NCI-H2196 treated with DMSO at 0.1 percent for 48 hours (cell line): Measurements from ENCODE around the gene SDK1.

Experiments used
- DNase-seq: peaks from one replicate; lab custom pipeline; 2025; ENCODE audit not compliant: unreplicated experiment; lab: John Stamatoyannopoulos, UW

Gene SDK1

DNA sequence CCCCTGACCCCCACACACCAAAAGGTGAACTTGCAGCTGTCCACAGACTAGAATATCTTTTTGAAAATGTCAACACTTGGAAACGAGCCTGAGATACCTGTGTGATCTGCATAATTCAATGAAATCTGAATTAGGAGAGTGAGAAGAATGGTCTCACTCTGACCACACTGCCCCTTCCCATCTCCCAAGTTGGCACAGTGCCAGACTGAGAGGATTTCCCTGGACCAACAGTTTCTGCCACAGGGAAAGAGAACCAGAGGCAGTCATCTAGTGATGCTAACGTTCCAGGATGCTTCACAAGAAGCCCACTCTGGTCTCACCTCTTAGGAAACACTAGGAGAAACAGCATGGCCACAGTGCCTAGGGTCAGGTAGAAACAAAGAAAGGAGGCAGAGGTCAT is 479.0 kb downstream of the SDK1 start:
- no peak for DNase-seq

DNA sequence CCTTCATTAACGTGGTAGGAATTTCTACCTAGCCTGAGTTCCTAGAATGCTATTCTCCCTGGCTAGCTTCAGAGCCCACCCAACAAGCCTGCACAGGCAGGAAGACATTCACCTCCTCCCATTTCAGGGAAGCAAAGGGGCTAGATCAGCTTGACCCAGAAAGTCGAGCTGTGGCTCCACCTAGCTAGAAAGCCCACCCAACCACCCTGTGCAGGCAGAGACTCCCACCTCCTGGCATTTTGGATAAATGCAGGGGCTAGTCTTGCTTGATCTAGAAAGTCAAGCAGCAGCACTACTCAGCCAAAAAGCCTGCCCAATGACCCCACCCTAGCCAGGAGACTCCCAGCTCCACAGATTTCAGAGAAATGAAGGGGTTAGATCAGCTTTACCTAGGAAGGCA is 479.5 kb downstream of the SDK1 start:
- no peak for DNase-seq

DNA sequence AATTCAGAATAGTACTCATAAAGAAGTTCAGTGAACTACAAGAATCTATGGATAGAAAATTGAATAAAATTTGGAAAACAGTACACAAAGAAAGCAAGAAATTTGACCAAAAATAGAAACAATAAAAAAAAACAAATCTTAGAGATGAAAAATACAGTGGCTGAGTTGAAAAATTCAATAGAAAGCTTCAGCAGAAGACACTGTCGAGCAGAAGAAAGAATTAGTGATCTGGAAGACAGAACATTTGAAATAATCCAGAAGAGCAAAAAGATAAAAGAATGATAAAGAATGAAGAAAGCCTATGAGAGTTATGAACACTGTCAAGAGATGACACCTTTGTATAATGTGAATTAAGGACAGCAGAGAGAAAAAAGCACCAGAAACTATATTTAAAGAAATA is 480.6 kb downstream of the SDK1 start:
- no peak for DNase-seq

DNA sequence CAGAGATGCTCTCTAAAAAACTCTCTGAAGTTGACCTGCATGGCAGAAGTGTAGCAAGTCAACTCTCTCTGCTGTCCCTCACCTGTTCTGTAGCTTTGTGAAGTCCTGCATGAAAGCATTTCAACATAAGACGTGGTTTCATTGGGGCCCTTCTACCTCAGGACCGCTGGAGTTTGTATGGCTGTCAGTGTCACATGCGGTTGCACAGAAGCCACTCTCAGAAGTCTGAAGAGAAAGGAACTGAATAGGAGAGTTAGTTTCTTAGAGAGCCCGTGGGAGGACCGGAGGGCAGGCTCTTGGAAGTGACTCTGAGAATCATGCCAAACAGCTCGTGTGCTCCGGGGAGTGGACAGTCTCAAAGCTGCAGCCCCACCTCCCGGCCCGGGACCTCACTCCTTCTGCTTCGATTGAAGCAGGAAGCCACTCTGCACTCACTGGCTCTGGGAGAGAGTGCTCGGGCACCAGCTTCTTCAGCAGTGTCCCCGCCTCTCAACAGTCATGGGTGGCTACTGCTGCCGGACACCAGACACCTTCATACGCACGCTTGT is 486.7 kb downstream of the SDK1 start:
- no peak for DNase-seq

DNA sequence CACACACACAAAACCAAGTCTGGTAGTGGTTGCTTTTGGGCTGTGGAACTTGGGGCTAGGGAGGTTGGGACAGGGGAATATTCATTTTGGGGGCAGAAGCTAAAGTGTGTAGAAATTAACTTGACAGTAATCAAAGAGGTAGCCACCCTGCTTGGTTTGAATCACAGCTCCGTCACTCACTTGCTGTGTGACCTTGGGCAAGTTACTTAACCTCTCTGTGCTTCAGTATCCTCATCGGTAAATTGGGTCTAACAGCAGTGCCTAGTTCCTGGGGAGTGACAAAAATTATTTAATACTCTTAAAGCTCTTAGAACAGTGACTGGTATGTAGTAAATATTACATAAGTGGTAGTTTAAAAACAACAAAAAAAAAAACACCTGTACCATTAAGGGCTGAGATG is 489.8 kb downstream of the SDK1 start:
- DNase-seq: no peak

DNA sequence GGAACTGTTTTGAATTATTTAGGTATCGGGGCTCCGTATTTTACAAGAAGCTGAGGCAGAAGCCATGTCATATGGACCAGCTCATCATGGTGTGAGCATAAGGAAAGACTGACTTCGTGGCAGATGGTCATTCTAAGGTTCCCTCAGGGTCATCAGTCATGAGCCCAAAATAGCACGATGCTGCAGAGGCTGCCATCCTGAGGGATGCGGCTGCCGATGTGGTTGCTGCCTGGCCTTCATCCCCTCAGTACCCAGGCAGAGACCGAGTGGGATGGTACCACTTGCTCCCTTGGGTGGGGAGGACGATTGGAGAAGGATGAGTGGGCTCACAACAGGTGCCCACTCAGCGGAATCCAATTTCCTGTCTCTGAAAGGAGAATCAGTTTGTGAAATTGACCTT is 490.3 kb downstream of the SDK1 start:
- no peak for DNase-seq

DNA sequence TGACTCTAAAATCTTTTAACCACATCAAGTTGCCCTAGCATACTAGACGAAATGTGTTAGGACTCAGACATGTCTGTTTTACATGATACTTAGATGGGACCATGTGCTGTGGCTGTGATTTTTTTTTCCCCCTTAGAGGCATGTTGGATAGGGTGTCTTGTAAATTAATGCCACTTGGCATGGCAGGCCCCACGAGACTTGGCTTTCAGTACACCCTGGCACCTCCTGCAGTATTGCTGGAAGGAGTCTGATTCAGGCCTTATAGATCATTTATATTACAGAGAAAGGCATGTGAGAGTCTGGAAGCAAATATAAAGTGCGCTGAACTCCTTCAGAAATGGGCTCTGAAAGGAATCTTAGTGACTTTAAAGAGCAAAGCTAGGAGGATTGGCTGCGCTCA is 494.1 kb downstream of the SDK1 start:
- DNase-seq: no peak

DNA sequence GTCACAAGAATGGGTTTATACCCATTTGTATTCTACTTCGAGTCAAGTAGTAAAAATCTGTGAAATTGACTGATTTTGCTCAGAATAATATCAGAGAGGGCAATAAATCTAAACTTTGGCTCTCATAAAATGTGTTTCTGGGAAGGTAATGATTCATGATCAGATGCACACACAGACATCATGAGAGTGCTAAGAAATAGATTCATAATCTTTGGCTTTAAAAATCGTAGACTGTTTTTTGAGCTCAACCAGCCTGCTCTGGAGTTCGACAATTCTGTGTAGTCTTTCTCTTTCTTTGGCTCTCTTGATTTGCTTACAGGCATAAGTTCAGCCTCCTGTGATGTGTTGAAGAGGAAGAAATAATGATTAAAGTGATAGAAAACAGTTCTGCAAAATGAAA is 494.7 kb downstream of the SDK1 start:
- no peak for DNase-seq

DNA sequence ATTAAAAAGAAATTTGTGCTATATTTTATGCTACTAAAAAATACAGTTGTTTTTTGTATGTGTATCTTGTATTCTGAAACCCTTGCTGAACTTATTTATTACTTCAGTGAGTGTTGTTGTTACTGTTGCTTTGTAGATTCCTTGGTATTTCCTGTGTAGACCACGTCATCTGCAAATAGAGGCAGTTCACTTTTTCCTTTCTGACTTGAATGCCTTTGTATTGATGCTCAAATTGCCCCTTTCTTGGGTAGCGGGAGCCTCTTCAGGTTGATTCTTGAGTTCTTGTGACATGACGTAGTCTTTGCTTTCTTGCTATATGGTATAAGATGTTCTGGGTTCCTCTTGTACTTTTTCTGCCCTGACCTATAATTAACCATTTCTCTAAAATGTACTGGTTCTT is 504.1 kb downstream of the SDK1 start:
- no peak for DNase-seq

DNA sequence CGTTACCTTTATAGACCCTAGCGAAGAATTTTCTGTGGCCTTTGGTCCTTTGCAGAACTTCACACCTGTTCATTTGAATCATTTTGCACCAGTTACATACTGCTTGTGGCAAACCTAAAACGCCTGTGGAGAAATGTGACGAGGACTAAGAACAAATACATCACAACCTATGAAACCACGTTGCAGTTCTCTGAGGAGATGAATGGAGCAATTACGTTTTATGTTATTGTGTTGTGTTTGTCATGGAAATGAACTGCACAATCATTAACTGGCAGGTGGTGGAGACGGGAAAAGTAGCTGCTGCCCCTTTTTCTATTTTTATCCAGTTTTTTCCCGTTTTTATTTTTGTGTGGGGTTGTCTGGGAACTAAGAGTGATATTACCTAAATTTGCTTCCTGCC is 505.5 kb downstream of the SDK1 start:
- DNase-seq: no peak

DNA sequence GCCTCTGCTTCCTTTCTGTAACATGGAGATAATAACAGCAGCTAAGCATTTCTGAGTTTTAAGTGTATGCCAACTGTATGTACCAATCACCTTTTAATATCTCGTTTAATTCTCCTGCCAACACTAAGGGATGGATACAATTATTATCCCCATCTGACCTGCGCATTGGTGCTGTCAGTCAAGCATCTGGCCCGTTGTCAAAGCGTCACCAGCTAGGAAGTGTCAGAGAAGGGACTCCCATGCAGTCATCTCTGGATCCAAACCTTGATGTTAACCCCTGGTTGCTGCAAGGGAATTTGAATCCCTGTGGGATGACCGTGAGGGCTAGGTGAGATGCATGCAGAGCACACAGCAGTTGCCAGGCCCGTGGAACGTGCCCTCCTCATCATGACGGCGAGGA is 506.8 kb downstream of the SDK1 start:
- DNase-seq: no peak

DNA sequence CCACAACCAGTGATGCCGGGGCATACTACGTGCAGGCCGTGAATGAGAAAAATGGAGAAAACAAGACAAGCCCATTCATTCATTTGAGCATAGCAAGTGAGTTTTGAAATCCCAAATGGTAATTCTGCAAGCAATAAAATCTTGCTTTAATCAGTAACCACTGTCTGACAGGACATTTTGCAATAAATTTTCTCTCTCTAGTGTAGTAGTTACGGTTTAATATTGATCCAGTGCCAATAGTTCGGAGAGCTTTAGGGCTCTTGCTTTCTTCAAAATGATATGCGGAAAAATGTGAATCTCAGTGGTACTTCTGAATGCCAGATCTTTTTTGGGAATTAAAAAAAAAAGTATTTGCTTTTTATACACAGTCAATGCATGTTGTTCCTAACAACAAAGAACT is 520.4 kb downstream of the SDK1 start:
- no peak for DNase-seq

DNA sequence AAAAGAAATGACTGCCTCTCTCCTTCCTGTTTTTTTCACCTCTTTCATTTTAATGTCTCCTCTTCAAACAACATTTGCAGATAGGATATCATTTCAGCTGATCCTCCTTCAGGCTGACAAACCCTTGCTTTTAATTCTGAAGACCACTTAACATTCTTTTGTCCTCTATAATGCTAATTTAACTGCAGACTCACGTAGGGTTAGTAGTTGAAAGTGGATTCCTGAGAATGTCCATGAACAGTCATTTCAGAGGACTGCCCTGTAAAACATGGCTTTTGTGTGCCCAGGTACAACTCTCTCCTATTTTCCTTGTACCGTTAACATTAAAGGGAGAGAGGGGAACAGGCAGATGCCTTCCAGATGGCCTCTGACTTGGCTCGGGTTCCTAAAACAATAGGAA is 524.4 kb downstream of the SDK1 start:
- DNase-seq: no peak

DNA sequence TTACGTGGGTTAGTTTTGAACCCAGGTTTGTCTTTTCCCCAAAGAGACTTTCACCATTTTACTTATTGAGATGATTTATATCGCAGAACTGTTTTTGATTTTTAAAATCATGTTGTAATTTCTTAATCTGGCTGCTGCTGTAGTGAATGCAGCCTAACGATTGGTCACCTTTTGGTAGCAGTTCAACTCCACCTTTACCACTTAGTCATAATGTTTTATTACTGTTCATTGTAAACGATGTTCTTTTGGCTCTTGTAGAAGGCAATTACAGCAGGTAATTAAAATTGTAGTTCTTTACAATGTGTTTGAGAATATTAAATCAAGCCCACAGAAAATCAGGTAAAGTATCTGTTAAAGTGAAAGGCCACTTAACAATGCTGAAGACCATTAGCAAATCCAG is 531.1 kb downstream of the SDK1 start:
- DNase-seq: no peak

DNA sequence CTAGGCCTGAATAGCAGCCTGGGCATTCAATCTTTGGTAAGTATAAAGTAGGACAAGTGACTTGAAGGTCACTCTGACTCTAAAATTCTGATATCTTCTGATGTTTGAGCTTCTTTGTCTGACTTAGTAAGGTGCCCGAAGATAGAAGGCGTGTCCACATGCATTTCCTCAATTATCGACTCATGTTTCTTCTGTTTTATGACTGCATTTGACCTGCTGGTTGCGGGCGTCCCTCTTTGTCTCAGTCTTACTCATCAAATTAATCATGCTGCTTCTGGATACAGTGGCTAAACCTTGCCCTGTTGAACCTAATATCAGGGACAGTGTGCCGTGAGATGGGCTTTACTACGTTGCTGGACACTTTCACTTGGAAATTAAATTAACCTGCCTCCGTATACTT is 534.1 kb downstream of the SDK1 start:
- DNase-seq: no peak

DNA sequence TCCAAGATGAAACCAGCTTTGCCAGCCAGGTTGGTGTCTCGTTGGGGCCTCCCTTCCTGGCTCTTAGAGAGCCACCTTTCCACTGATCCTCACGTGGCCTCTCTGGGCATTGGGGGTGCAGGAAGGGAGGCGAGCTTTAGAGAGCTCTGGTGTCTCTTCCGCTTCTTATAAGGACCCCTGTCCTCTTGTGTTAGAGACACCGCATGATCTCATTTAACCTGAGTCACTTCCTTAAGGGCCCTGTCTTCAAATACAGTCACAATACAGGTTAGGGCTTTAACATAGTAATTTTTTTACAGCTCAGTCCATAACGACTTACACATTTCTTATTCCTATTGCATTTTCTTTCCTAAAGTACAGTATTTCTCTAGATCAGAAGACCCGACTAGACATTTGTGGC is 535.8 kb downstream of the SDK1 start:
- DNase-seq: no peak

DNA sequence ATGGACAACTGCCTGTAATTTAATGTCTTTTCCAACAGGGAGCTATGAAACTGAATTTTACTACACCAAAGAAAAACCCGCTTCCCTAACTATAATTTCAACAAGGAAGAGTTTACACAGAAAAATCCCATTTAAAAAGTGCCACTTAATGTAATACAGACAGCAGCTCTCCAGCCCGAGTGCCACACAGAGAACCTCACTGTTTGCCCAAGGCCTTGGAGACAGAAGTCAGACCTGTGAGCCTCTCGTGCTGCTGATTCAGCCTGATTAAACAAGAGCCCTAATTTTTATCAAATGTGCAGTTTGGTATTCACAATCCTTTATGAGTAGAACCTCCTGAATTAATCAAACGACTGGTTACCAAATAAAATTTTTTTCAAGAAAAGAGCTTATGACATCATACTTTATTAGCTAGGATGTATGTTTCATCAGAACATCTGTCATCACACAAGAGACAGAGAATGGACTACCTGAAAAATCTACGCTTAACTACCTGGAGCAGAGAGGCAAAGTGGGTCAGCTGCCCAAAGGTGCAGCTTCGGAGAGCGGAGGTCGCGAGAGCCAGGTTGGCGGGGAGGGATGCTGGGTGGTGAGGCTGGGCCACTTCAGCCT is 543.6 kb downstream of the SDK1 start:
- no peak for DNase-seq

DNA sequence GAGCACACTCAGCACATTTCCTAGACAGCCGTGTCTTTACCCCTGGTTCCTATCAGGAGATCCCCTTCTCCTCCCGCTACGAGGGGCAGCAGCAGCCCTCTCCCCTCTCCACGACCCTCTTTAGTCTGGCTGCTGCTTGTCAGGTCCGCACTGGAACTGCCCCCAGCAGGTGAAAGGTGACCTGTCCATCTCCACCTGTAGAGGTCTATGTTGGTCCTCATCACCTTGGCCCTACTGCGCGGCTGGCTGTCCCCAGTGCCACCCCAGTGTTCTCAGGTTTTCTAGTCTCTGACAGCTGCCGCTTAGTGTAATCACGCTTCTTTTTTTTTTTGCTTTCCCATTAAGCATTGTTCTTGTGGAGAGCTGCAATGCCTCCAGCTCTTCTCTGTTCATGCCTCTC is 545.7 kb downstream of the SDK1 start:
- no peak for DNase-seq

DNA sequence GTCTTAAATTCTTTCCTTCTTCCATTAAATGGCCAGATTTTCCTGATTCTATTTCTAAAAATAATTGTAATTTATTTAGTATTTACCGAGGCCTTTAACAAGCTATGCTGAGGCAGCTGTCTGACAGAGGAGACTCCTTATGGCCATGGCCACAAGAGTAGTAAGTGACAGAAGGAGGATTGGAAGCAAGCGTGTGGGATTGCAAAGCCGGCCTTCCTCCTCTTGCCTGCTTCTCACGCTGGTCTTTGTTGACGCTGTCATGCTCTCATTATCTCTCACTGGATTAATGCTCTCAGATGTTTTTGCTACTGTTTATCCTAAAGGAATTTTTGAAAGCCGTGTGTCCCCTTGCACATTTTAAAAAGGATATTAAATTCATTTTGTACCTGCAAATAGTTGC is 546.3 kb downstream of the SDK1 start:
- DNase-seq: no peak

DNA sequence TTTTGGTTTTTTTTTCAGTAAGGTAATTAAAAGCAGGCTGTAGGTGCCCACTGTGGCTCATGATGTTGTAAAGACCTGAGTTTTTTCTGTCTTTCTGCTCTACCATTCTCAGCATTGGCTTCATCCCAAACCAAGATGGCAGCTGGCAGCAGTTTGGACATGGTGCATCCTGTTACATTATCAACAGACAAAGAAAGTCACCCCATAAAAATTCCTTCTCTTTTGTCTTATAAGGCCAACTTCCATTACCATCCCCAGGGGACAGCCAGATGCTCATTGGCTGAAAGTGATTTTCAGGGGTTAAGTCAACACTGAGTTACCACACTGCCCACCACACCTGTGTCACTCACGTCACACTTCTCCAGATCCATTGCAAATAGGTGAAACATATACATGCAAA is 558.4 kb downstream of the SDK1 start:
- DNase-seq: no peak

DNA sequence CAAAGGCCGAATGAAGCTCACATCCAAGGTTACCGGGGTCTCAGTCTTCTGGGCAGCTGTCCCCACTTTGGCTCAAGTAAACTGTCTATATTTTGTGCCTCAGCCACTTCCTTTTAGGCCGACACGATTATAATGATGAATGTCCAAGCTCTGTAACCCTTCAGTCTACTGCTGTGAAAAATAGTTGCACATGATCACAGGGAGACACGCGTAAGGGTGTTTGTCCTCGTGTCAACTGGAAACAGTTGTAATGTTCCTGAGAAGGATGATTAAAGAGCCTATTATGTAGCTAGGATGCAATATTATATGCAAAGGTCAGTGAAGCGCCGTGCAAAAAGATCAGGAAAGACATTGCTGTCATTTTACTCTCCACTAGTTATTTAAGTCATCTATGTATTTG is 559.9 kb downstream of the SDK1 start:
- DNase-seq: no peak

DNA sequence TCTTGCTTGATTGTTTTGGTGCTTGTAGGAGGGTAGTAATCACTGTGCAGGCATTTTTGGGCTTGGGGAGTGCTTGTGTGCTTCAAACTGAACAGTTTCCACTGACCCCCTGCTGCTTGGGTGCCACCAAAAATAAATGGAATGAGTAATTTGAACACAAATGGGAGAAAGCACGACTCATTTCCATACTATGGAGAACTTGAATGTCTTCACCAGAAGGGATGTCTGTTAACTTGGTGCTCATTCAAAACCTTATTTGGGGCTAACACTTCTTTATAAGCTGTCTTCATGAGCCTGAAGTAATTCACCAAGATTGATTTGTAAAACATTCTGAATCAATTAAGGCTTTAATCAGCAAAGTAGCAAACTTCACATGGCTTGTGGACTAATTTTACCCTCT is 560.3 kb downstream of the SDK1 start:
- DNase-seq: no peak

DNA sequence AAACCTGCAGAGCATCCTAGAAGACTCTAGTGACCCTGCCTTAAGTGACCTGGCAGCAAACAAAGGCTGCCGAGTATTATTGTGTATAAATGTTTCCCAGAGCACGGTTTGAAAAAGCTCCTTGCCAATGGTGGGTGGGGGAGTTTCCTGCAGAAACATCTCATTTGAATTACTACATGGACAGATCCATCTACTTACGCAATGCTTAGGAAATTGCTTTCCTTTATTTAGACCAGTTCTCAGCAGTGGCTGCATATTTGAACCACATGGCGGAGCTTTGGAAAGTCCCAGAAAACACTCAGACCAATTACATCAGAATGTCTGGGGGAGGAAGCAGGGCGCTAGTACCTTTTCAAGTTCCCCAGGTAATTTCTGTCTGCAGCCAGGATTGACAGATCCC is 560.9 kb downstream of the SDK1 start:
- DNase-seq: no peak

DNA sequence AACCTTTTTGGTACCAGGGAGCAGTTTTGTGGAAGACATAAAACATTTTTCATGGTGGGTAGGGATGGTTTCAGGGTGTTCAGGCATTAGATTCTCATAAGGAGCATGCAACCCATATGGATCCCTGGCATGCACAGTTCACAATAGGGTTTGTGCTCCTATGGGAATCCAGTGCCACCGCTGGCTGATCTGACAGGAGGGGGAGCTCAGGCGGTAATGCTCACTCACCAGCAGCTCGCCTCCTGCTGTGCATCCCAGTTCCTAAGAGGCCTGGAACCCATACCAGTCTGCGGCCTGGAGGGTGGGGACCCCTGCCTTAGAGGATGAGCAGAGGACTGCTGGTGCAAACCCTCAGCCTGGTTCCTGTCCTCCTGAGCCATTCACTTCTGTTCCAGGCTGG is 561.7 kb downstream of the SDK1 start:
- DNase-seq: no peak
